Trophoblast cell (in vitro differentiated cells and primary cell): ENCODE results near the gene CFAP57.

Experiments
- DNase-seq, 2 donors: peaks; one replicate each; pipeline ENCODE4 v3.0.0-alpha.2; 2016
- H2AFZ ChIP-seq: 2 replicates; pipeline ENCODE4 v1.6.1; 2013; ENCODE audit warnings: low read length, moderate library complexity, mild to moderate bottlenecking; ENCODE audit not compliant: insufficient read depth, poor library complexity
- H2AK5ac ChIP-seq: 2 replicates; pipeline ENCODE4 v1.6.1; 2013; ENCODE audit warnings: mild to moderate bottlenecking, low read length
- H2BK120ac ChIP-seq: 2 replicates; pipeline ENCODE4 v1.6.1; 2013; ENCODE audit warnings: low read length, mild to moderate bottlenecking, moderate library complexity; ENCODE audit not compliant: insufficient read depth, poor library complexity
- H2BK12ac ChIP-seq: 2 replicates; pipeline ENCODE4 v1.6.1; 2013; ENCODE audit warnings: mild to moderate bottlenecking, low read length, moderate library complexity
- H2BK5ac ChIP-seq: 2 replicates; pipeline ENCODE4 v1.6.1; 2013; ENCODE audit warnings: low read length, low read depth, moderate library complexity, mild to moderate bottlenecking; ENCODE audit not compliant: poor library complexity
- H3K14ac ChIP-seq: 2 replicates; pipeline ENCODE4 v1.6.1; 2013; ENCODE audit warnings: mild to moderate bottlenecking, low read length
- H3K18ac ChIP-seq: 2 replicates; pipeline ENCODE4 v1.6.1; 2013; ENCODE audit warnings: mild to moderate bottlenecking, low read length
- H3K23ac ChIP-seq: 2 replicates; pipeline ENCODE4 v1.6.1; 2013; ENCODE audit warnings: low read length
- H3K27ac ChIP-seq: 2 replicates; pipeline ENCODE4 v1.5.1; 2013; ENCODE audit warnings: low read depth, mild to moderate bottlenecking, inconsistent platforms, low read length, moderate library complexity
- H3K27me3 ChIP-seq: 2 replicates; pipeline ENCODE4 v1.6.1; 2013; ENCODE audit warnings: inconsistent platforms, mild to moderate bottlenecking, low read length, moderate library complexity; ENCODE audit not compliant: insufficient read depth
- H3K36me3 ChIP-seq, 2 experiments: 1 replicate in 1 of 2; 2 replicates in 1 of 2; pipeline ENCODE4 v1.6.1; 2013; ENCODE audit warnings: low read length in 2 of 2, mild to moderate bottlenecking in 2 of 2, moderate library complexity in 1 of 2; ENCODE audit not compliant: insufficient read depth in 2 of 2, control insufficient read depth in 1 of 2
- H3K4ac ChIP-seq: 2 replicates; pipeline ENCODE4 v1.6.1; 2013; ENCODE audit warnings: low read depth, mild to moderate bottlenecking, low read length, moderate library complexity
- H3K4me1 ChIP-seq, 2 experiments: 1 replicate in 1 of 2; 2 replicates in 1 of 2; pipeline ENCODE4 v1.6.1; 2013; ENCODE audit warnings: low read length in 2 of 2, mild to moderate bottlenecking in 2 of 2, moderate library complexity in 1 of 2; ENCODE audit not compliant: insufficient read depth in 2 of 2, control insufficient read depth in 1 of 2
- H3K4me2 ChIP-seq: 2 replicates; pipeline ENCODE4 v1.6.1; 2013; ENCODE audit warnings: inconsistent platforms, mild to moderate bottlenecking, low read length, moderate library complexity
- H3K4me3 ChIP-seq: 2 replicates; pipeline ENCODE4 v1.5.1; 2013; ENCODE audit warnings: mild to moderate bottlenecking, low read depth, low read length, inconsistent platforms
- H3K79me1 ChIP-seq: one replicate; pipeline ENCODE4 v1.6.1; 2013; ENCODE audit warnings: low read length
- H3K79me2 ChIP-seq: 2 replicates; pipeline ENCODE4 v1.6.1; 2013; ENCODE audit warnings: low read length, mild to moderate bottlenecking; ENCODE audit not compliant: control insufficient read depth, insufficient read depth, poor library complexity
- H3K9ac ChIP-seq: 2 replicates; pipeline ENCODE4 v1.6.1; 2013; ENCODE audit warnings: mild to moderate bottlenecking, low read length
- H3K9me3 ChIP-seq: 2 replicates; pipeline ENCODE4 v1.6.1; 2013; ENCODE audit warnings: low read depth, mild to moderate bottlenecking, control low read depth, inconsistent platforms, low read length; ENCODE audit not compliant: insufficient read depth
- H4K12ac ChIP-seq: 2 replicates; pipeline ENCODE4 v1.6.1; 2013; ENCODE audit warnings: low read depth, mild to moderate bottlenecking, low read length, moderate library complexity
- H4K8ac ChIP-seq: 2 replicates; pipeline ENCODE4 v1.6.1; 2013; ENCODE audit warnings: low read depth, mild to moderate bottlenecking, low read length, moderate library complexity
- H4K91ac ChIP-seq: one replicate; pipeline ENCODE4 v1.6.1; 2013; ENCODE audit warnings: low read depth, mild to moderate bottlenecking, low read length, moderate library complexity
- WGBS: extraction: QIAGEN DNeasy Blood & Tissue Kit; methylation state at CpG from one replicate; pipeline ENCODE4 v1.1.7; 2013; ENCODE audit warnings: missing lambda C conversion rate; ENCODE audit not compliant: insufficient read length, insufficient coverage; ENCODE audit errors: extremely low coverage; 5-methylcytosine and 5-hydroxymethylcytosine counted together

CFAP57 gene

DNA sequence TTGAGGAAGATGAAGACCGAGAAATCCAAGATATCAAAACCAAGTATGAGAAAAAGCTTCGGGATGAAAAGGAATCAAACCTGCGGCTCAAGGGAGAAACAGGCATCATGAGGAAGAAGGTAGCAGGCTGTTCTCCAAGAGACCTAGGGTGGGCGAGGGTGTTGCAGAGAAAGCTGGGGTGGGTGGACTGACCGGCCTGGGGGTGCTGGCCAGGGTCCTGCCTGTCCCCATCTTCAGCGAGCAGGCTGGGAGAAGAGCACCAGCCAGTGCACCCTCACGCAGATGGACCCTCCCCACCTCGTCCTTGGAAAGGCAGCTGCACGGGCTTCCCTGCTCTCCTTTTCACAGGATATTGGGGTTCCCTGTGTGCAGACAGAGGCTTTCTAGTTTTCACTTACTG is 50.7 kb downstream of the CFAP57 start:
- H3K27me3 ChIP-seq = no peaks in the 10 kb centered on the region
- H2BK12ac ChIP-seq = no peak overlapping the region
- H2BK120ac ChIP-seq = no peak overlapping the region
- no peak overlapping the region for H4K12ac ChIP-seq
- no peak overlapping the region for H3K4ac ChIP-seq
- H3K4me3 ChIP-seq = no peak overlapping the region
- H4K91ac ChIP-seq = no peak overlapping the region
- no peaks in the 10 kb centered on the region for H3K36me3 ChIP-seq
- no peak overlapping the region for H3K14ac ChIP-seq
- no peak overlapping the region for H3K23ac ChIP-seq
- no peak overlapping the region for H3K4me2 ChIP-seq
- peaks cover 0 to 2% of the 10 kb centered on the region in 2 experiments for H3K4me1 ChIP-seq
- H4K8ac ChIP-seq = no peak overlapping the region
- no peaks in the 10 kb centered on the region for H3K79me1 ChIP-seq
- H2BK5ac ChIP-seq = no peak overlapping the region
- H3K27ac ChIP-seq = no peak overlapping the region
- no peak overlapping the region for H3K18ac ChIP-seq
- no peak overlapping the region for H2AFZ ChIP-seq
- no peak for DNase-seq
- H3K79me2 ChIP-seq = no peaks in the 10 kb centered on the region
- H3K9ac ChIP-seq = no peak overlapping the region
- no CpG with 5 or more reads among the region's 9 CpGs for WGBS
- H2AK5ac ChIP-seq = no peak overlapping the region
- H3K9me3 ChIP-seq = no peaks in the 10 kb centered on the region

DNA sequence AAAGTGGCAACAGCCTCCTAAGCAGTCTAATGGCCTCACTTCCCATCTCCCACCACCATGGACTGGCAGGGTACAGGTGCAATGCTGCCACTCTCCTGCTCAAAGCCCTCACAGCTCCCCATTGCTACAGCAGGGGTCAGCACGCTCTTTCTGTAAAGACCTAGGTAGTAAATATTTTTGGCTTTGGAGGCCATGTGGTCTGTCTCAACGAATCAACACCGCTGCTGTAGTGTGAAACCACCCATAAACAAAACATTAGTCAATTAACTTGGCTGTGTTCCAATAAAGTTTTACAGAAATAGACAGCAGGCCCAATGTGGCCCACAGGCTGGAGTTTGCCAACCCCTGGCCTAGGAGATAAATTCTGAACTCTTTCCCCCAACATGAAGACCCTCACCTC is 53.0 kb downstream of the CFAP57 start:
- Histone ChIP-seq H4K91ac (no peak overlapping the region), H2BK120ac (no peak overlapping the region), H3K18ac (no peak overlapping the region), H3K4ac (no peak overlapping the region), H3K4me1 (peaks cover 0 to 2% of the 10 kb centered on the region in 2 experiments), H3K27me3 (no peaks in the 10 kb centered on the region), H3K9ac (no peak overlapping the region), H2BK5ac (no peak overlapping the region), H3K23ac (no peak overlapping the region), H3K9me3 (no peaks in the 10 kb centered on the region), H4K8ac (no peak overlapping the region), H3K36me3 (no peaks in the 10 kb centered on the region), H3K79me2 (no peaks in the 10 kb centered on the region), H3K4me3 (no peak overlapping the region), H3K79me1 (no peaks in the 10 kb centered on the region), H2BK12ac (no peak overlapping the region), H3K4me2 (no peak overlapping the region), H2AK5ac (no peak overlapping the region), H3K14ac (no peak overlapping the region), H2AFZ (no peak overlapping the region), H3K27ac (no peak overlapping the region), H4K12ac (no peak overlapping the region)
- DNase-seq = no peak
- WGBS = no CpG with 5 or more reads among the region's 3 CpGs

DNA sequence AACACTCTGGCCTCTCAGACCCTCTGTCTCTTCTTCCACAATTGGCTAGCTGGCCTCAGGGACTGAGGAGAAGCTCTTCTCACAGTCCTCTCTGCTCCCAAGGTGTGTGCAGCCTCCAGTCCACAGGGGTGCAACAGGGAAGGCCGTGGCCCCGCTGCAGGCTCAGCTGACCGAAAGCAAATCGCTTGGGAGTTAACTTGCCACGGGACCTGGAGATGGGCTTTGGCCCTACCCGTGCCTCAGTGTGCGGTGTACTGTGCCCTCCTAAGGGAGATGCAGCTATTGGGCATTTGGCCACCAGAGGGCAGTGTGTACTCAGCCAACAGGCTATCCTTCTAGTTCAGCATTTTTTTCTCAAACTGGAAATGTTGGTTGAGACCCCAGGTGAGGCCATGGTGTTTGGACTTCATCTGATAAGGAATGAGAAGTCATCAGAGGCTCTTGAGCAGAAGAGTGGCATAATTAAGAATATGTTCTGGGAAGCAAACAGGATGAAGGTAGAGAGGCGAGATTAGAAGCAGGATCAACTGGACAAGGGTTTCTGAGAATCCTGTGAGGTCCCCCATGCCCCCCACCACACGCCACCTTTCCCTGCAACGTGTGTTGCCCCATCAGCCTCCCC is 55.1 kb downstream of the CFAP57 start:
- no peak overlapping the region for H3K4me2 ChIP-seq
- no peak overlapping the region for H2AFZ ChIP-seq
- no peak overlapping the region for H4K91ac ChIP-seq
- no peak overlapping the region for H3K27ac ChIP-seq
- H4K8ac ChIP-seq = peak overlapping the region; percentile 50
- peak overlapping the region; percentile 76 for H2BK12ac ChIP-seq
- peak; percentile 69 to 98 for DNase-seq
- H3K14ac ChIP-seq = no peak overlapping the region
- H4K12ac ChIP-seq = peak overlapping the region; percentile 52
- H3K4ac ChIP-seq = no peak overlapping the region
- no peak overlapping the region for H2BK120ac ChIP-seq
- no peaks in the 10 kb centered on the region for H3K79me1 ChIP-seq
- WGBS = no CpG with 5 or more reads among the region's 10 CpGs
- no peak overlapping the region for H3K9ac ChIP-seq
- peak overlapping the region; percentile 49 for H2AK5ac ChIP-seq
- peaks cover 0 to 2% of the 10 kb centered on the region in 2 experiments for H3K4me1 ChIP-seq
- H2BK5ac ChIP-seq = no peak overlapping the region
- no peak overlapping the region for H3K4me3 ChIP-seq
- H3K36me3 ChIP-seq = no peaks in the 10 kb centered on the region
- H3K9me3 ChIP-seq = no peaks in the 10 kb centered on the region
- no peak overlapping the region for H3K18ac ChIP-seq
- H3K27me3 ChIP-seq = no peaks in the 10 kb centered on the region
- no peaks in the 10 kb centered on the region for H3K79me2 ChIP-seq
- no peak overlapping the region for H3K23ac ChIP-seq

DNA sequence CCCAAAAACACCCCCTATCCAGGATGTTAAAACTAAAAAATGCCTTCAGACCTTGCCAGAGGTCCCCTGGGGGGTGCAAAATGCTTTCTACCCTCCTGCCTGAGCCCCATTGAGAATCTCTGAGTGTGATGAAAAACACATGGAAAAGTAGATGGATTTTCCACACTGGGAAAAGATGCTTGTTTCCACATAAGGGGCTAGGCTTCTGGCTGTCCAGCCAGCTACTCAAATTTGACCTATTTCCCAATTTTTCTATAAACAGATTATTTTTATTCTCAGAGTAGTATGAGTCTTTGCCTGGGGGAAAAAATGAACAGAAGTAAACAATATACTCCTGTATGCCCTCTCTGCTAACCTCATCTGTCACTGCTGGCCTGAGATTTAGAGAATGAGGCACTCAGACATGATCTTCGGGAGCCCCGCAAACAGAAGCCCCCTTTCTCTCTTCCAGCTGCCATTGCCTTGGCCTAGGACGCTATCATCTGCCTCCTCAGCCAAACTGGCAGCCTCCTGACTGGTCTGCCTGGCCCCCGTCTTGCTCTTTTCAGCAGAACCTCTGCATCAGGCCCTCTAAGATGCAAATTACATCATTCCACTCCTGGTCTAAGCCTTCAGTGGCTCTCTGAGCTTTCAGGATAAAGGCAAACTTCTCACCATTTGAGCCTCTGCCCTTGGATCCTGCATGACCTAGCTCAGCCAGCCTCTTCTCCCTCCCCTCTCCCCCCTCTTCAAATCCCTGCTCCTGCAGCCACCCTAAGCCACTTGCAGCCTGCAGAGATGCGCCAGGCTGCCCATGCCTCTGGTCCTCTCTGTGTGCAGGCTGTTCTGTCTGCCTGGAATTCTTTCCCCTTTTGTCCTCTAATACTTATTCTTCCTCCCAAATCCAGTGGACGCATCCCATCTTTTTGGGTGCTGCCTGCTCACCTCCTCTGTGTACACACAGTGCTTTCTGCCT is 58.0 kb downstream of the CFAP57 start:
- Histone ChIP-seq H2BK12ac (no peak overlapping the region), H4K8ac (no peak overlapping the region), H3K18ac (no peak overlapping the region), H2AFZ (no peak overlapping the region), H3K27me3 (no peaks in the 10 kb centered on the region), H3K79me1 (no peaks in the 10 kb centered on the region), H3K9me3 (peaks cover 2% of the 10 kb centered on the region), H3K4me3 (no peak overlapping the region), H3K27ac (no peak overlapping the region), H2BK5ac (no peak overlapping the region), H3K36me3 (no peaks in the 10 kb centered on the region), H3K4ac (no peak overlapping the region), H4K12ac (no peak overlapping the region), H3K9ac (no peak overlapping the region), H2AK5ac (no peak overlapping the region), H3K23ac (no peak overlapping the region), H3K4me1 (peaks cover 0 to 2% of the 10 kb centered on the region in 2 experiments), H4K91ac (no peak overlapping the region), H2BK120ac (no peak overlapping the region), H3K14ac (no peak overlapping the region), H3K4me2 (no peak overlapping the region), H3K79me2 (no peaks in the 10 kb centered on the region)
- WGBS = no CpG with 5 or more reads among the region's 6 CpGs
- no peak for DNase-seq
